ENCODE measurements around the gene SOHLH1. TPM values are rescaled to one million over a fixed set of nuclear protein-coding genes. Genes with fewer than 3 reads are reported as not detected.

The SOHLH1 gene
- total and polyA plus RNA-seq, 10 donors = 0.07 to 0.10 TPM; not detected in 8

DNA sequence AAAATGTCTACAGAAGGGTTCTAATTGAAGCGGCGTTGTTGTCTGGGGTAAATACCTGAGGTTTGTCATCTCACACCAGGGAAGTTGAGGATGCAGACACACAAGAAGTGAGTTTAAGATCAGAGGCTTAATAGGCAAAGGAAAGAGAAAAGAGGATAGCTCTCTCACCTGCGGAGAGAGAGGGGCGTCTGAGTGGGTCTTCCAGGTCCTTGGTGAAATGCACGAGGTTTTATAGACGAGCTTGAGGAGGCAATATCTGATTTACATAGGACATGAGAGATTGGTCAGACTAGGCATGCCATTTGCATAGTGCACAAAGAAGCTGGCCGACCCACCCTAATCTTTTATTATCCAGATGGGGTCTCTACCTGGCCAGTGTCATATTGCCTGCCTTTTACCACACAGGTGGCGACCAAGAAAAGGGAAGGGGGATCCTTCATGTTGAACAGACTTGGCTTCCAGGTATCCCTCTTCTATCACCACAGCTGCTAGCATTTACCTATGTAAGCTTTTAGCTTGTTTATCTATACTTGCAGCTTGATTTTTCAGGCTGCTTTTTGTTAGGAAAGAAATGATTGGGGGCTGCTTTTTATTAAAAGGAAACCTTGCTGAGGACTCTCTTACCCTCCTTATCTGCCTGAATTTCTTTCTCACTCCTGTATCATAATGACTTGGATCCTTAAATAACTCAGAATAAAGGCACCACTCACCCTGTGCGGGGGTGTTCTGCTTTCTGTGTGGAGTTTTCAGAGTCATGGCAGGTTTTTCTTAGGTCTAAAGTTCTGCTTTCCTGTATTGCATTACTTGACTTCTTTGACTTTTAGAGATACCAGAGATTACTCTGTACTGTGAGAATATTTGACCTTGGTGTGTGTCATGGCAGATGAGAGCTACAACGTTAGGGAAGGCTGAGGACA lies 50.5 kb downstream of the SOHLH1 start:
- no peaks in the 10 kb centered on the region for H3K27me3 ChIP-seq (replicated peaks in 1 of 7)
- intact Hi-C loops (cut with DNase I; ENCODE audit: low total_unique reads) = no loop called here
- 78 to 82% (median 80%) methylated on average over 10 of the region's 10 CpGs for WGBS, 5 donors
- H3K27ac ChIP-seq = no peak overlapping the region
- no peak overlapping the region for H3K4me3 ChIP-seq
- no peaks in the 10 kb centered on the region for H3K36me3 ChIP-seq
- TF ChIP-seq POLR2AphosphoS5 (IDR thresholded peaks at IDR 0.05) (no peak), POLR2A (IDR thresholded peaks at IDR 0.05) (no peak)
- TF ChIP-seq, protein P1, sequence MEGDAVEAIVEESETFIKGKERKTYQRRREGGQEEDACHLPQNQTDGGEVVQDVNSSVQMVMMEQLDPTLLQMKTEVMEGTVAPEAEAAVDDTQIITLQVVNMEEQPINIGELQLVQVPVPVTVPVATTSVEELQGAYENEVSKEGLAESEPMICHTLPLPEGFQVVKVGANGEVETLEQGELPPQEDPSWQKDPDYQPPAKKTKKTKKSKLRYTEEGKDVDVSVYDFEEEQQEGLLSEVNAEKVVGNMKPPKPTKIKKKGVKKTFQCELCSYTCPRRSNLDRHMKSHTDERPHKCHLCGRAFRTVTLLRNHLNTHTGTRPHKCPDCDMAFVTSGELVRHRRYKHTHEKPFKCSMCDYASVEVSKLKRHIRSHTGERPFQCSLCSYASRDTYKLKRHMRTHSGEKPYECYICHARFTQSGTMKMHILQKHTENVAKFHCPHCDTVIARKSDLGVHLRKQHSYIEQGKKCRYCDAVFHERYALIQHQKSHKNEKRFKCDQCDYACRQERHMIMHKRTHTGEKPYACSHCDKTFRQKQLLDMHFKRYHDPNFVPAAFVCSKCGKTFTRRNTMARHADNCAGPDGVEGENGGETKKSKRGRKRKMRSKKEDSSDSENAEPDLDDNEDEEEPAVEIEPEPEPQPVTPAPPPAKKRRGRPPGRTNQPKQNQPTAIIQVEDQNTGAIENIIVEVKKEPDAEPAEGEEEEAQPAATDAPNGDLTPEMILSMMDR (IDR thresholded peaks at IDR 0.05 in 8 of 11, conservative IDR thresholded peaks at IDR 0.05 in 3 of 11) = no peak
- H3K9me3 ChIP-seq = peaks cover 3 to 67% (median 63%) of the 10 kb centered on the region in 8 donors
- H3K4me1 ChIP-seq = no peaks in the 10 kb centered on the region
- no peak for DNase-seq

DNA sequence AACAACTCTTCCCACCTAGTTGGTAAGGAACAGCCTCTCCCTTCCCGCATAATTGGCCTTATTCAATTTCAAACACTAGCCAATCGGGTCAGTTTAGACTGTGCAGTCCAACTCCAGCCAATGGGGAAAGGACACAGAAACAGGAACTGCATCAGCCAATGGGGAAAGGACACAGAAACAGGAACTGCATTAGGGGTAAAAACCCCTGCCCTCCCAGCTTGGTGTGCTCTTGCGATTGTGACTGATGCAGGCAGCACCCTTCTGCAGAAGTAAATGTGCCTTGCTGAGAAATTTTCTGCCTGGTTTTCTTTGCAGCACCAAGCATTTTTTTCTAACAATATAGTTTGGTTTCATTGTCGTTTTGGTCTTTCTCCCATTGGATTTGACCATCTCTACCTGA lies 51.4 kb downstream of the SOHLH1 start:
- Histone ChIP-seq H3K27ac (no peak overlapping the region), H3K27me3 (replicated peaks in 1 of 7) (no peaks in the 10 kb centered on the region), H3K36me3 (no peaks in the 10 kb centered on the region), H3K9me3 (peaks cover 3 to 74% (median 65%) of the 10 kb centered on the region in 8 donors), H3K4me3 (no peak overlapping the region), H3K4me1 (no peaks in the 10 kb centered on the region)
- 84 to 91% (median 90%) methylated on average over 4 of the region's 4 CpGs for WGBS, 5 donors
- DNase-seq = no peak
- intact Hi-C loops (cut with DNase I; ENCODE audit: low total_unique reads) = no loop called here
- TF ChIP-seq POLR2AphosphoS5 (IDR thresholded peaks at IDR 0.05) = no peak
- TF ChIP-seq, protein P1 (IDR thresholded peaks at IDR 0.05 in 8 of 11, conservative IDR thresholded peaks at IDR 0.05 in 3 of 11) = no peak

DNA sequence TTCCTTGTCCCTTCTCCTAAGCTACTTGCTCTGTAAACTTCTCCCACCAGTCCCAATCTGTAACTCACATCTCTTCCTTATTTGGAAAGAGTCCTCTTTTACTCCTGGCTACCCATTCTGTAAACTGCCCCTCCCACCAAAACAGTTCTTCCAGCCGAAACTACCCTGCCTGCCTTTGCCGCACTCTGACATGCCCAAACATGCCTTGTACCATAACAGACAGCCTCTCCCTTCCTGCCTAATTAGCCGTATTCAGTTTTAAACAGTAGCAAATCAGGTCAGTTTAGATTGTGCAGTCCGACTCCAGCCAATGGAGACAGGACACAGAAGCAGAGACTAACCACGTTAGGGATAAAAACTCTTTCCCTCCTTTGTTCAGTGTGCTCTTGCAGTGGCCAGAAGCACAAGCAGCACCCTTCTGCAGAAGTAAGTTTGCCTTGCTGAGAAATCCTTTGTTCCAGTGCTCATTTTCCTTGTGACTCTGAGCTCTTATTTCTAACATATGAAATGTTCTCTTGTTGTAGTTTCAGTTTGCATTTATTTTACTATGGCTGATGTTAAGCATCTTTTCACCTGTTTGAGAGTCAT lies 54.6 kb downstream of the SOHLH1 start:
- H3K27me3 ChIP-seq (replicated peaks in 1 of 7) = peaks cover 0 to 4% (median 0%) of the 10 kb centered on the region in 7 donors
- DNase-seq = no peak
- no peaks in the 10 kb centered on the region for H3K36me3 ChIP-seq
- H3K9me3 ChIP-seq = peaks cover 3 to 69% (median 61%) of the 10 kb centered on the region in 8 donors
- H3K4me1 ChIP-seq = no peaks in the 10 kb centered on the region
- intact Hi-C loops (cut with DNase I; ENCODE audit: low total_unique reads) = no loop called here
- TF ChIP-seq, protein P1 (IDR thresholded peaks at IDR 0.05 in 8 of 11, conservative IDR thresholded peaks at IDR 0.05 in 3 of 11) = no peak
- TF ChIP-seq POLR2A (IDR thresholded peaks at IDR 0.05) (no peak), POLR2AphosphoS5 (IDR thresholded peaks at IDR 0.05) (no peak)
- H3K27ac ChIP-seq = no peak overlapping the region
- 80 to 94% (median 82%) methylated on average over 5 of the region's 5 CpGs for WGBS, 5 donors
- H3K4me3 ChIP-seq = no peak overlapping the region

Other genes with a start within 250 kb of the SOHLH1 start
- 10 to 100 TPM in 2 of 7 donors, 1 to 10 TPM in 5; 6.7 to 18.7 (median 9.7) TPM for gene PPP1R26, start 219.7 kb downstream of the SOHLH1 start, total RNA-seq
- gene PPP1R26, start 219.7 kb downstream of the SOHLH1 start, polyA plus RNA-seq = 1 to 10 TPM; 1.8 to 4.5 (median 2.3) TPM
- gene MRPS2, start 198.8 kb downstream of the SOHLH1 start, total RNA-seq = 10 to 100 TPM; 19.2 to 34.1 (median 24.1) TPM
- 10 to 100 TPM; 29.8 to 40.6 (median 34.5) TPM for gene MRPS2, start 198.8 kb downstream of the SOHLH1 start, polyA plus RNA-seq
- gene LCN1, start 178.0 kb downstream of the SOHLH1 start, total RNA-seq = not detected
- gene LCN1, start 178.0 kb downstream of the SOHLH1 start, polyA plus RNA-seq = under 1 TPM in 1 of 3 donors, not detected in 2; 0.09 TPM
- under 1 TPM in 1 of 7 donors, not detected in 6; 0.40 TPM for gene OBP2A, start 153.4 kb downstream of the SOHLH1 start, total RNA-seq
- gene OBP2A, start 153.4 kb downstream of the SOHLH1 start, polyA plus RNA-seq = not detected
- not detected for gene PAEP, start 137.7 kb downstream of the SOHLH1 start, total RNA-seq
- gene PAEP, start 137.7 kb downstream of the SOHLH1 start, polyA plus RNA-seq = not detected
- gene GLT6D1, start 59.9 kb downstream of the SOHLH1 start, total RNA-seq = not detected
- not detected for gene GLT6D1, start 59.9 kb downstream of the SOHLH1 start, polyA plus RNA-seq
- not detected for gene LCN9, start 36.2 kb downstream of the SOHLH1 start, total RNA-seq
- not detected for gene LCN9, start 36.2 kb downstream of the SOHLH1 start, polyA plus RNA-seq
- gene KCNT1, start 2.7 kb upstream of the SOHLH1 start, total RNA-seq = 10 to 100 TPM in 6 of 7 donors, 1 to 10 TPM in 1; 8.3 to 41.5 (median 27.0) TPM
- gene KCNT1, start 2.7 kb upstream of the SOHLH1 start, polyA plus RNA-seq = 10 to 100 TPM in 1 of 3 donors, 1 to 10 TPM in 2; 1.0 to 18.4 (median 5.6) TPM
- gene CAMSAP1, start 208.1 kb upstream of the SOHLH1 start, total RNA-seq = 10 to 100 TPM; 18.6 to 34.3 (median 20.0) TPM
- gene CAMSAP1, start 208.1 kb upstream of the SOHLH1 start, polyA plus RNA-seq = 1 to 10 TPM; 2.4 to 4.1 (median 2.8) TPM

Measured in spleen (tissue), 11 donors.